Testis (tissue), 2 donors: Measurements from ENCODE around the gene MTFMT.

Experiments
- POLR2A ChIP-seq: fragments of 450-650 bp; IDR thresholded peaks from one replicate; pipeline ENCODE4 v1.6.1; 2017; ENCODE audit warnings: antibody characterized with exemption, mild to moderate bottlenecking, moderate library complexity
- TF ChIP-seq, protein P1 (sequence below), 3 experiments: fragments of 450-650 bp in 2 of 3; fragments of 200-600 bp in 1 of 3; sonication (generic) in 1 of 3; IDR thresholded peaks; one replicate each; pipeline ENCODE4 v1.5.1; 2016 to 2019; ENCODE audit warnings: antibody characterized with exemption in 3 of 3, mild to moderate bottlenecking in 2 of 3, moderate library complexity in 1 of 3

DNA sequence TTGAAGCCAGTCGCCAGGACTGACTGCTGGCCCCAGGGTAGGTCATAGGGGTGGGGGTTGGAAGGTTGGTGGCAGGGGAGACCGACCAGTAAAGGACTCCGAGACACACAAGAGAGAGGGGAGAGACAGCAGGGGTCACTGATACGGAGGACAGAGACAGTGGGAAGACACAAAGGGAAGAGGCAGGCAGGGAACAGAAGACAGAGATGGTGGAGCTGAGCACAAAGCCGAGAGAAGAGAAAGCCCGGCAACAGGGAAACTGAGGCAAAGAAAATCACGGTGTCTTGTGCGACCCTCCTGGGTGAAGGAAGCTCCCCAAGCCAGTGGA lies 37.8 kb upstream of the MTFMT start:
- TF ChIP-seq, protein P1, sequence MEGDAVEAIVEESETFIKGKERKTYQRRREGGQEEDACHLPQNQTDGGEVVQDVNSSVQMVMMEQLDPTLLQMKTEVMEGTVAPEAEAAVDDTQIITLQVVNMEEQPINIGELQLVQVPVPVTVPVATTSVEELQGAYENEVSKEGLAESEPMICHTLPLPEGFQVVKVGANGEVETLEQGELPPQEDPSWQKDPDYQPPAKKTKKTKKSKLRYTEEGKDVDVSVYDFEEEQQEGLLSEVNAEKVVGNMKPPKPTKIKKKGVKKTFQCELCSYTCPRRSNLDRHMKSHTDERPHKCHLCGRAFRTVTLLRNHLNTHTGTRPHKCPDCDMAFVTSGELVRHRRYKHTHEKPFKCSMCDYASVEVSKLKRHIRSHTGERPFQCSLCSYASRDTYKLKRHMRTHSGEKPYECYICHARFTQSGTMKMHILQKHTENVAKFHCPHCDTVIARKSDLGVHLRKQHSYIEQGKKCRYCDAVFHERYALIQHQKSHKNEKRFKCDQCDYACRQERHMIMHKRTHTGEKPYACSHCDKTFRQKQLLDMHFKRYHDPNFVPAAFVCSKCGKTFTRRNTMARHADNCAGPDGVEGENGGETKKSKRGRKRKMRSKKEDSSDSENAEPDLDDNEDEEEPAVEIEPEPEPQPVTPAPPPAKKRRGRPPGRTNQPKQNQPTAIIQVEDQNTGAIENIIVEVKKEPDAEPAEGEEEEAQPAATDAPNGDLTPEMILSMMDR (IDR thresholded peaks at IDR 0.05), result no peak
- no peak for TF ChIP-seq POLR2A
